DMS 273 treated with DMSO at 0.1 percent for 48 hours (cell line): ENCODE data around the gene FBXW12.

ENCODE experiments used
- DNase-seq: peaks from one replicate; lab custom pipeline; 2025; lab: John Stamatoyannopoulos, UW

FBXW12 gene

GRCh38 chr3:48435774-48436476 is 63.9 kb downstream of the FBXW12 start:
- peak; percentile 14 for DNase-seq

GRCh38 chr3:48436477-48436787 is 64.4 kb downstream of the FBXW12 start:
- no peak for DNase-seq

GRCh38 chr3:48436855-48437254 is 64.8 kb downstream of the FBXW12 start:
- no peak for DNase-seq

- DNase-seq: no peak
Observed at GRCh38 chr3:48437812-48438211, 65.8 kb downstream of the FBXW12 start.

- peak; percentile 86 for DNase-seq
Observed at GRCh38 chr3:48439820-48440589, 68.0 kb downstream of the FBXW12 start, which contains the start of the genes CCDC51 and TMA7. CCDC51 (minus strand) TSS chr3:48440119; CDS start chr3:48435128, 4,991 bp downstream. TMA7 (plus strand) TSS chr3:48440257; CDS start chr3:48440297, 40 bp downstream.

- no peak for DNase-seq
Observed at GRCh38 chr3:48440590-48440958, 68.6 kb downstream of the FBXW12 start.

GRCh38 chr3:48441940-48442339 is 69.9 kb downstream of the FBXW12 start:
- DNase-seq: no peak
